Gastroesophageal sphincter (tissue), 3 donors: ENCODE data around the gene DDIAS.

Source experiments
- CTCF ChIP-seq, 4 experiments: fragments of 200-600 bp in 2 of 4; fragments of 450-650 bp in 2 of 4; sonication (generic) in 1 of 4; IDR thresholded peaks; one replicate each; pipeline ENCODE4 v1.5.1; 2017 to 2019; ENCODE audit warnings: antibody characterized with exemption in 4 of 4, mild to moderate bottlenecking in 2 of 4, moderate library complexity in 2 of 4
- EP300 ChIP-seq: sonication (generic); formaldehyde crosslinking; IDR thresholded peaks from one replicate; pipeline ENCODE4 v1.6.1; 2017; ENCODE audit warnings: antibody characterized with exemption, mild to moderate bottlenecking
- POLR2A ChIP-seq, 2 donors: fragments of 450-650 bp; IDR thresholded peaks; one replicate each; pipeline ENCODE4 v1.6.1; 2017; ENCODE audit warnings: antibody characterized with exemption in 2 of 2, mild to moderate bottlenecking in 2 of 2, moderate library complexity in 1 of 2

GRCh38 chr11:82967381-82967780 is 65.8 kb downstream of the DDIAS start:
- TF ChIP-seq CTCF (IDR thresholded peaks at IDR 0.05) (no peak), EP300 (no peak), POLR2A (IDR thresholded peaks at IDR 0.05) (no peak)
